ENCODE results near the gene RBM5.

RBM5 gene

GRCh38 chr3:50140990-50141389 lies 52.3 kb downstream of the RBM5 start:
- no peak overlapping the region for H3K4me2 ChIP-seq
- no peaks in the 10 kb centered on the region for H3K4me1 ChIP-seq (ENCODE audit: low read depth, poor library complexity, severe bottlenecking)
- H3K27me3 ChIP-seq (ENCODE audit: insufficient read depth, low read depth), result peaks cover 5% of the 10 kb centered on the region; the same call in 1 of the 2 replicates
- no peaks in the 10 kb centered on the region for H3K36me3 ChIP-seq (ENCODE audit: insufficient read depth)
- no peak overlapping the region for H3K4me3 ChIP-seq (IDR thresholded peaks at IDR 0.05; ENCODE audit: insufficient read depth, low read depth, low read length)
- H2AFZ ChIP-seq (ENCODE audit: low read depth), result no peak overlapping the region
- no peaks in the 10 kb centered on the region for H3K79me2 ChIP-seq (ENCODE audit: insufficient read depth, low read depth)
- no peaks in the 10 kb centered on the region for H4K20me1 ChIP-seq (ENCODE audit: insufficient read depth)
- H3K27ac ChIP-seq, result no peak overlapping the region
- no peak for TF ChIP-seq CTCF (conservative IDR thresholded peaks at IDR 0.05; ENCODE audit: low read depth, low read length)
- H3K9ac ChIP-seq, result no peak overlapping the region

- H3K4me3 ChIP-seq (IDR thresholded peaks at IDR 0.05; ENCODE audit: insufficient read depth, low read depth, low read length), result no peak overlapping the region
- H3K79me2 ChIP-seq (ENCODE audit: insufficient read depth, low read depth), result no peaks in the 10 kb centered on the region
- H3K4me1 ChIP-seq (ENCODE audit: low read depth, poor library complexity, severe bottlenecking), result no peaks in the 10 kb centered on the region
- no peak overlapping the region for H2AFZ ChIP-seq (ENCODE audit: low read depth)
- H3K36me3 ChIP-seq (ENCODE audit: insufficient read depth), result no peaks in the 10 kb centered on the region
- H4K20me1 ChIP-seq (ENCODE audit: insufficient read depth), result no peaks in the 10 kb centered on the region
- no peak overlapping the region for H3K27ac ChIP-seq
- 0 out of 2 replicates have a peak, but pooled peaks cover 2% of the 10 kb centered on the region for H3K27me3 ChIP-seq (ENCODE audit: insufficient read depth, low read depth)
- no peak overlapping the region for H3K4me2 ChIP-seq
- no peak overlapping the region for H3K9ac ChIP-seq
- TF ChIP-seq CTCF (conservative IDR thresholded peaks at IDR 0.05; ENCODE audit: low read depth, low read length), result no peak
Observed at GRCh38 chr3:50146316-50146901, 57.7 kb downstream of the RBM5 start.

- H3K27me3 ChIP-seq (ENCODE audit: insufficient read depth, low read depth), result 0 out of 2 replicates have a peak, but pooled peaks cover under 1% of the 10 kb centered on the region
- no peak for TF ChIP-seq CTCF (conservative IDR thresholded peaks at IDR 0.05; ENCODE audit: low read depth, low read length)
- no peak overlapping the region for H2AFZ ChIP-seq (ENCODE audit: low read depth)
- H3K36me3 ChIP-seq (ENCODE audit: insufficient read depth), result no peaks in the 10 kb centered on the region
- no peak overlapping the region for H3K4me2 ChIP-seq
- H3K4me1 ChIP-seq (ENCODE audit: low read depth, poor library complexity, severe bottlenecking), result no peaks in the 10 kb centered on the region
- H3K79me2 ChIP-seq (ENCODE audit: insufficient read depth, low read depth), result no peaks in the 10 kb centered on the region
- H3K4me3 ChIP-seq (IDR thresholded peaks at IDR 0.05; ENCODE audit: insufficient read depth, low read depth, low read length), result no peak overlapping the region
- H4K20me1 ChIP-seq (ENCODE audit: insufficient read depth), result no peaks in the 10 kb centered on the region
- H3K27ac ChIP-seq, result no peak overlapping the region
- no peak overlapping the region for H3K9ac ChIP-seq
Observed at GRCh38 chr3:50147016-50147415, 58.3 kb downstream of the RBM5 start.

GRCh38 chr3:50147447-50147846 lies 58.7 kb downstream of the RBM5 start:
- Histone ChIP-seq H3K27ac (no peak overlapping the region), H4K20me1 (ENCODE audit: insufficient read depth) (no peaks in the 10 kb centered on the region), H3K27me3 (ENCODE audit: insufficient read depth, low read depth) (no peaks in the 10 kb centered on the region), H3K4me1 (ENCODE audit: low read depth, poor library complexity, severe bottlenecking) (no peaks in the 10 kb centered on the region), H3K4me2 (no peak overlapping the region), H3K79me2 (ENCODE audit: insufficient read depth, low read depth) (no peaks in the 10 kb centered on the region), H2AFZ (ENCODE audit: low read depth) (no peak overlapping the region), H3K9ac (no peak overlapping the region), H3K4me3 (IDR thresholded peaks at IDR 0.05; ENCODE audit: insufficient read depth, low read depth, low read length) (no peak overlapping the region), H3K36me3 (ENCODE audit: insufficient read depth) (no peaks in the 10 kb centered on the region)
- no peak for TF ChIP-seq CTCF (conservative IDR thresholded peaks at IDR 0.05; ENCODE audit: low read depth, low read length)

All from KMS-11 (cell line).